ENCODE results near the gene TACR1.

Gene TACR1

GRCh38 chr2:75097831-75098230, 101.5 kb downstream of the TACR1 start:
- no CpG with 5 or more reads among the region's 1 CpG for WGBS (ENCODE audit: insufficient coverage, insufficient read length)
- no peak overlapping the region for H3K4me3 ChIP-seq (ENCODE audit: low read length)
- H3K36me3 ChIP-seq (ENCODE audit: control insufficient read depth, insufficient read depth, low read length), result no peaks in the 10 kb centered on the region
- no peak for DNase-seq (ENCODE audit: low read depth, low spot score)
- H3K4me1 ChIP-seq (ENCODE audit: control insufficient read depth, insufficient read depth, low read length), result no peaks in the 10 kb centered on the region
- no peak overlapping the region for H3K27ac ChIP-seq (ENCODE audit: low read length)
- no peaks in the 10 kb centered on the region for H3K27me3 ChIP-seq (ENCODE audit: control insufficient read depth, insufficient read depth, low read length)
- H3K9me3 ChIP-seq (ENCODE audit: control insufficient read depth, insufficient read depth, low read length), result no peaks in the 10 kb centered on the region

GRCh38 chr2:75094405-75094804, 104.9 kb downstream of the TACR1 start:
- no peaks in the 10 kb centered on the region for H3K27me3 ChIP-seq (ENCODE audit: control insufficient read depth, insufficient read depth, low read length)

DNA sequence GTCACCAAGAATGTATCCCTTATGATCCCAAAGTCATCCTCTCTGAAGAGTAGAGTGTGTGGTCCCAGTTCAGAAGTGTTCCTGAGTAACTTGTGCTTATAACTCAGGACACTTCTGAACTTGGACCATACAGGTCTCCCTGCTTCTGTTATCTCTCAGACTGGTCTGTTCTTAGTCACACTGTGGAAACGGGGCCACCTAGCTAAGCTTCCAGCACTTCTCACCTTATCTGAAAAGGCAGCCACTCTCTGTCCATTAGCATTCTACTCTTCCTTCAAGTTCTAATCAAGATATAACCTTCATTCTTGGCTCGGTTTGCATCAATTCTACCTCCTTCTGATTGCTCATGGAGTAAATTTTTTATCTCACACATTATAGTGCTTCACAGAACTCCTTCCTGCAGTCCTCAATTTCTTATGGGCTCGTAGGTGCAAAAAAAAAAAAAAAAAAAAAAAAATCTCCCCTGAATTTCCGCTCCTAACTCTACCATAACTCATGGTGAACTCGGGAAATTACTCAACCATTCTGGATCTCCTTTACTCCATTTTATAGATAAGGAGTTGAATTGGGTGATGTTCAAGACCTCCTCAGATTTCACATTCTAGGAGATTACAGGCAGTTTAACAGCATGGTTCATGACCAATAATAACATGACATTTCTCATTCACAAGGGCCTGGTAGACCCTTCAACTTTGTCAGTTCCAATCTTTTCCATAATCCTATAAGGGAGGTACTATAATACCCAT, 108.4 kb downstream of the TACR1 start:
- no peak for DNase-seq (ENCODE audit: low read depth, low spot score)
- Histone ChIP-seq H3K9me3 (ENCODE audit: control insufficient read depth, insufficient read depth, low read length) (no peaks in the 10 kb centered on the region), H3K36me3 (ENCODE audit: control insufficient read depth, insufficient read depth, low read length) (no peaks in the 10 kb centered on the region), H3K4me3 (ENCODE audit: low read length) (no peak overlapping the region), H3K27ac (ENCODE audit: low read length) (no peak overlapping the region), H3K4me1 (ENCODE audit: control insufficient read depth, insufficient read depth, low read length) (no peaks in the 10 kb centered on the region; the same call in 1 of the 2 replicates), H3K27me3 (ENCODE audit: control insufficient read depth, insufficient read depth, low read length) (no peaks in the 10 kb centered on the region)
- no CpG with 5 or more reads among the region's 5 CpGs for WGBS (ENCODE audit: insufficient coverage, insufficient read length)

More at GRCh38 chr2:75094405-75094804, 104.9 kb downstream of the TACR1 start:
- no peak for DNase-seq (ENCODE audit: low read depth, low spot score)
- WGBS (ENCODE audit: insufficient coverage, insufficient read length), result no CpG with 5 or more reads among the region's 1 CpG
- Histone ChIP-seq H3K27ac (ENCODE audit: low read length) (no peak overlapping the region), H3K36me3 (ENCODE audit: control insufficient read depth, insufficient read depth, low read length) (no peaks in the 10 kb centered on the region), H3K4me3 (ENCODE audit: low read length) (no peak overlapping the region), H3K9me3 (ENCODE audit: control insufficient read depth, insufficient read depth, low read length) (no peaks in the 10 kb centered on the region), H3K4me1 (ENCODE audit: control insufficient read depth, insufficient read depth, low read length) (no peaks in the 10 kb centered on the region)

- no peak for DNase-seq (ENCODE audit: low read depth, low spot score)
- no CpG with 5 or more reads among the region's 3 CpGs for WGBS (ENCODE audit: insufficient coverage, insufficient read length)
- Histone ChIP-seq H3K4me1 (ENCODE audit: control insufficient read depth, insufficient read depth, low read length) (no peaks in the 10 kb centered on the region; the same call in 1 of the 2 replicates), H3K27ac (ENCODE audit: low read length) (no peak overlapping the region), H3K9me3 (ENCODE audit: control insufficient read depth, insufficient read depth, low read length) (no peaks in the 10 kb centered on the region), H3K27me3 (ENCODE audit: control insufficient read depth, insufficient read depth, low read length) (no peaks in the 10 kb centered on the region), H3K36me3 (ENCODE audit: control insufficient read depth, insufficient read depth, low read length) (no peaks in the 10 kb centered on the region), H3K4me3 (ENCODE audit: low read length) (no peak overlapping the region)
Observed at GRCh38 chr2:75089471-75089870, 109.8 kb downstream of the TACR1 start.

- no peaks in the 10 kb centered on the region for H3K9me3 ChIP-seq (ENCODE audit: control insufficient read depth, insufficient read depth, low read length)
- DNase-seq (ENCODE audit: low read depth, low spot score), result no peak
- H3K27me3 ChIP-seq (ENCODE audit: control insufficient read depth, insufficient read depth, low read length), result no peaks in the 10 kb centered on the region
- H3K4me3 ChIP-seq (ENCODE audit: low read length), result no peak overlapping the region
- H3K36me3 ChIP-seq (ENCODE audit: control insufficient read depth, insufficient read depth, low read length), result no peaks in the 10 kb centered on the region
- no peak overlapping the region for H3K27ac ChIP-seq (ENCODE audit: low read length)
- H3K4me1 ChIP-seq (ENCODE audit: control insufficient read depth, insufficient read depth, low read length), result no peaks in the 10 kb centered on the region; the same call in 1 of the 2 replicates
- WGBS (ENCODE audit: insufficient coverage, insufficient read length), result no CpG with 5 or more reads among the region's 3 CpGs
Observed at GRCh38 chr2:75088791-75089190, 110.5 kb downstream of the TACR1 start.

DNA sequence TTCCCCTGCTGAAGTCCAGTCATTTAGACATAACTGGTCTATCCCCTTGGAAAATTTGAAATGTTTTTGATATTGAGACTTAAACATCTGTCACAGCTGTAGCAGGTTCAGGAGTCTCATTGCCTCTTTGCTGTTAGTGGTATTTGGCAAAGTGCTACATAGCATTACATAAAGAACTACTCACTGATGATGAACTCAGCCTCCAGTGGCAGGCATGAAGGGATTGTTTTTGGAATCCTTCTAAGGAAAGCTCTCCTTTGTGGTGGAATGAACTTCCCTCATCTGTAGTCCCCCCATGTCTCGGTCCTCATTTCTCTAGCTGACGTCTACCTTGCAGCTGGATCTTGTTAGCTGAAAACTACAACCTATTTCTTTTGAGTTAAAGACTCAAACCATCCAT, 111.6 kb downstream of the TACR1 start:
- H3K9me3 ChIP-seq (ENCODE audit: control insufficient read depth, insufficient read depth, low read length), result no peaks in the 10 kb centered on the region
- no peak overlapping the region for H3K4me3 ChIP-seq (ENCODE audit: low read length)
- no peaks in the 10 kb centered on the region; the same call in 1 of the 2 replicates for H3K4me1 ChIP-seq (ENCODE audit: control insufficient read depth, insufficient read depth, low read length)
- no peaks in the 10 kb centered on the region for H3K36me3 ChIP-seq (ENCODE audit: control insufficient read depth, insufficient read depth, low read length)
- no peak for DNase-seq (ENCODE audit: low read depth, low spot score)
- no peak overlapping the region for H3K27ac ChIP-seq (ENCODE audit: low read length)
- no peaks in the 10 kb centered on the region for H3K27me3 ChIP-seq (ENCODE audit: control insufficient read depth, insufficient read depth, low read length)
- no CpG with 5 or more reads among the region's 2 CpGs for WGBS (ENCODE audit: insufficient coverage, insufficient read length)

DNA sequence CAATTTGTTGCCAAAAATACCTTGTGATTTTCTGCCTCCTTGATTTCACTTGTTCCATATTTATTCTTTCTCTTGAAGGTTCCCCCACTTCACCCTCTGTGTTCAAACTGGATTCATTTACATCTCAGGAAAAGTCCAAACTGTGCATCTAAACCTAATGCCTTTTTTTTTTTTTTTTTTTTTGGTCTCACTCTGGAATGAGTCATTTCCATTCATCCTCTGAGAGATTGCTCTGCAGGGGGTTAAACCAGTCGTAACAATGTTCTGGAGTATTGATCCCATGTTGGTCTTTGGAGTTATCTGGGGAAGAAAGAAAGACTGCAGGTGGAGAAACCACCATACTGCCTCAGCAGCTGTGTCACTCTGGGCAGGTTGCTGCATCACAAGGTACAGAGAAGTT, 119.7 kb downstream of the TACR1 start:
- DNase-seq (ENCODE audit: low read depth, low spot score), result no peak
- Histone ChIP-seq H3K27ac (ENCODE audit: low read length) (no peak overlapping the region), H3K9me3 (ENCODE audit: control insufficient read depth, insufficient read depth, low read length) (no peaks in the 10 kb centered on the region), H3K4me3 (ENCODE audit: low read length) (no peak overlapping the region), H3K27me3 (ENCODE audit: control insufficient read depth, insufficient read depth, low read length) (no peaks in the 10 kb centered on the region), H3K36me3 (ENCODE audit: control insufficient read depth, insufficient read depth, low read length) (no peaks in the 10 kb centered on the region), H3K4me1 (ENCODE audit: control insufficient read depth, insufficient read depth, low read length) (peaks cover 3% of the 10 kb centered on the region; the same call in 1 of the 2 replicates)
- no CpG with 5 or more reads among the region's 1 CpG for WGBS (ENCODE audit: insufficient coverage, insufficient read length)

- H3K9me3 ChIP-seq (ENCODE audit: control insufficient read depth, insufficient read depth, low read length), result no peaks in the 10 kb centered on the region
- no peak for DNase-seq (ENCODE audit: low read depth, low spot score)
- H3K36me3 ChIP-seq (ENCODE audit: control insufficient read depth, insufficient read depth, low read length), result no peaks in the 10 kb centered on the region
- no peak overlapping the region for H3K4me3 ChIP-seq (ENCODE audit: low read length)
- WGBS (ENCODE audit: insufficient coverage, insufficient read length), result no CpG with 5 or more reads among the region's 4 CpGs
- no peak overlapping the region for H3K27ac ChIP-seq (ENCODE audit: low read length)
- H3K27me3 ChIP-seq (ENCODE audit: control insufficient read depth, insufficient read depth, low read length), result no peaks in the 10 kb centered on the region
- H3K4me1 ChIP-seq (ENCODE audit: control insufficient read depth, insufficient read depth, low read length), result peaks cover 7% of the 10 kb centered on the region
Observed at GRCh38 chr2:75077909-75078308, 121.4 kb downstream of the TACR1 start.

GRCh38 chr2:75076088-75076487, 123.2 kb downstream of the TACR1 start:
- Histone ChIP-seq H3K27me3 (ENCODE audit: control insufficient read depth, insufficient read depth, low read length) (peaks cover 2% of the 10 kb centered on the region; the same call in 1 of the 2 replicates), H3K36me3 (ENCODE audit: control insufficient read depth, insufficient read depth, low read length) (no peaks in the 10 kb centered on the region), H3K4me3 (ENCODE audit: low read length) (no peak overlapping the region), H3K9me3 (ENCODE audit: control insufficient read depth, insufficient read depth, low read length) (no peaks in the 10 kb centered on the region), H3K27ac (ENCODE audit: low read length) (no peak overlapping the region), H3K4me1 (ENCODE audit: control insufficient read depth, insufficient read depth, low read length) (peaks cover 7% of the 10 kb centered on the region)
- WGBS (ENCODE audit: insufficient coverage, insufficient read length), result no CpG with 5 or more reads among the region's 2 CpGs
- no peak for DNase-seq (ENCODE audit: low read depth, low spot score)

- Histone ChIP-seq H3K27ac (ENCODE audit: low read length) (no peak overlapping the region), H3K9me3 (ENCODE audit: control insufficient read depth, insufficient read depth, low read length) (no peaks in the 10 kb centered on the region), H3K36me3 (ENCODE audit: control insufficient read depth, insufficient read depth, low read length) (no peaks in the 10 kb centered on the region), H3K4me3 (ENCODE audit: low read length) (no peak overlapping the region), H3K27me3 (ENCODE audit: control insufficient read depth, insufficient read depth, low read length) (peaks cover 2% of the 10 kb centered on the region; the same call in 1 of the 2 replicates), H3K4me1 (ENCODE audit: control insufficient read depth, insufficient read depth, low read length) (peaks cover 6% of the 10 kb centered on the region)
- no peak for DNase-seq (ENCODE audit: low read depth, low spot score)
- WGBS (ENCODE audit: insufficient coverage, insufficient read length), result no CpG with 5 or more reads among the region's 1 CpG
Observed at GRCh38 chr2:75074708-75075107, 124.6 kb downstream of the TACR1 start.

DNA sequence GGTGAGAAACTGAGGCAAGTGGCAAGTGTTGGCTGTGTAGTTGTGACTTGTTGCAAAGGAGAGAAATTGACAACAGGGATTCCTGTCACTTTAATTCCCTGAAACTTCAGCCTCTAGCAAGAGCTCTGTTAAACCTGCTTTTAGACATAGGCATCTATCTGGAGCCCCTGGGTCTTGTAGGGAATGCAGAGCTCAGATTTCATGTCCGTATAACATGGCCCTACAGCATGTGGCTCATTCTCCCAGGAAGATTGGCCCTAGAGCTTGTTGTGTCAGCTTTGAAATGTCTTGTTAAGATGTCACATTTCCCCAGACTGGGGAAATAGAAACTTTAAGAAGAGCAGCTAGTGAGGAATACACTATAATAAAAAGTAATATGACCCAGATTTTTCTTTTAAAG, 125.1 kb downstream of the TACR1 start:
- H3K4me1 ChIP-seq (ENCODE audit: control insufficient read depth, insufficient read depth, low read length), result peaks cover 4% of the 10 kb centered on the region
- H3K9me3 ChIP-seq (ENCODE audit: control insufficient read depth, insufficient read depth, low read length), result no peaks in the 10 kb centered on the region
- H3K27me3 ChIP-seq (ENCODE audit: control insufficient read depth, insufficient read depth, low read length), result peaks cover 2% of the 10 kb centered on the region; the same call in 1 of the 2 replicates
- no peak overlapping the region for H3K27ac ChIP-seq (ENCODE audit: low read length)
- DNase-seq (ENCODE audit: low read depth, low spot score), result no peak
- no peak overlapping the region for H3K4me3 ChIP-seq (ENCODE audit: low read length)
- H3K36me3 ChIP-seq (ENCODE audit: control insufficient read depth, insufficient read depth, low read length), result no peaks in the 10 kb centered on the region
- WGBS (ENCODE audit: insufficient coverage, insufficient read length), result no CpG with 5 or more reads among the region's 1 CpG

All from iPS DF 6.9 (cell line).